H9 (cell line): ENCODE measurements around the gene SLCO2A1. TPM values are rescaled to one million over a fixed set of nuclear protein-coding genes. Genes with fewer than 3 reads are reported as not detected.

ENCODE experiments used
- DNase-seq: peaks from one replicate; pipeline ENCODE4 v3.0.0-alpha.2; 2017
- H2AFZ ChIP-seq: one replicate; pipeline ENCODE4 v1.6.1; 2013; ENCODE audit warnings: mild to moderate bottlenecking, low read length, control low read depth, moderate library complexity
- H2AK5ac ChIP-seq: 2 replicates; pipeline ENCODE4 v1.6.1; 2013; ENCODE audit warnings: low read length, control low read depth, mixed read lengths; ENCODE audit not compliant: insufficient read length
- H2BK120ac ChIP-seq: one replicate; pipeline ENCODE4 v1.6.1; 2013; ENCODE audit warnings: low read depth, mild to moderate bottlenecking, low read length, control low read depth, inconsistent platforms; ENCODE audit not compliant: poor library complexity, severe bottlenecking
- H2BK12ac ChIP-seq: 2 replicates; pipeline ENCODE4 v1.6.1; 2013; ENCODE audit warnings: low read length, control low read depth, mixed read lengths, low read depth; ENCODE audit not compliant: insufficient read length
- H2BK15ac ChIP-seq: 2 replicates; pipeline ENCODE4 v1.6.1; 2013; ENCODE audit warnings: low read depth, low read length, control low read depth
- H2BK20ac ChIP-seq: one replicate; pipeline ENCODE4 v1.6.1; 2013; ENCODE audit warnings: low read depth, mild to moderate bottlenecking, low read length, control low read depth, inconsistent platforms; ENCODE audit not compliant: poor library complexity, severe bottlenecking
- H2BK5ac ChIP-seq: 2 replicates; pipeline ENCODE4 v1.6.1; 2013; ENCODE audit warnings: low read length, control low read depth, mixed read lengths; ENCODE audit not compliant: insufficient read length
- H3K14ac ChIP-seq: 2 replicates; pipeline ENCODE4 v1.6.1; 2013; ENCODE audit warnings: low read length, control low read depth; ENCODE audit not compliant: insufficient read depth
- H3K18ac ChIP-seq: 2 replicates; pipeline ENCODE4 v1.6.1; 2013; ENCODE audit warnings: low read depth, mild to moderate bottlenecking, mixed read lengths, low read length, control low read depth; ENCODE audit not compliant: insufficient read length
- H3K23ac ChIP-seq: 2 replicates; pipeline ENCODE4 v1.6.1; 2013; ENCODE audit warnings: low read length, control low read depth, mixed read lengths, low read depth; ENCODE audit not compliant: insufficient read length
- H3K23me2 ChIP-seq: 2 replicates; pipeline ENCODE4 v1.6.1; 2013; ENCODE audit warnings: low read depth, mild to moderate bottlenecking, mixed read lengths, low read length, control low read depth; ENCODE audit not compliant: insufficient read length, poor library complexity, severe bottlenecking
- H3K27ac ChIP-seq: 2 replicates; pipeline ENCODE4 v1.5.1; 2013; ENCODE audit warnings: low read length, control low read depth, mixed read lengths, low read depth; ENCODE audit not compliant: insufficient read length
- H3K27me3 ChIP-seq: 2 replicates; pipeline ENCODE4 v1.6.1; 2013; ENCODE audit warnings: low read length, control low read depth, inconsistent platforms; ENCODE audit not compliant: insufficient read depth
- H3K4ac ChIP-seq: 2 replicates; pipeline ENCODE4 v1.6.1; 2013; ENCODE audit warnings: low read depth, mild to moderate bottlenecking, control low read depth, inconsistent platforms, low read length, moderate library complexity
- H3K4me1 ChIP-seq: 2 replicates; pipeline ENCODE4 v1.6.1; 2013; ENCODE audit warnings: low read length, control low read depth, inconsistent platforms; ENCODE audit not compliant: insufficient read depth
- H3K4me2 ChIP-seq: 2 replicates; pipeline ENCODE4 v1.6.1; 2013; ENCODE audit warnings: low read length, control low read depth, mixed read lengths; ENCODE audit not compliant: insufficient read length, insufficient read depth
- H3K56ac ChIP-seq: 2 replicates; pipeline ENCODE4 v1.6.1; 2013; ENCODE audit warnings: low read depth, mild to moderate bottlenecking, mixed read lengths, low read length, control low read depth; ENCODE audit not compliant: insufficient read length
- H3K79me1 ChIP-seq: 2 replicates; pipeline ENCODE4 v1.6.1; 2013; ENCODE audit warnings: low read depth, mild to moderate bottlenecking, moderate library complexity, low read length, control low read depth, inconsistent platforms; ENCODE audit not compliant: insufficient read depth, poor library complexity, severe bottlenecking
- H3K79me2 ChIP-seq: 2 replicates; pipeline ENCODE4 v1.6.1; 2013; ENCODE audit warnings: low read length, control low read depth, inconsistent platforms; ENCODE audit not compliant: insufficient read depth
- H3K9ac ChIP-seq: 2 replicates; pipeline ENCODE4 v1.6.1; 2013; ENCODE audit warnings: low read length, control low read depth, mixed read lengths; ENCODE audit not compliant: insufficient read length; ENCODE audit errors: extremely low read depth
- H3K9me3 ChIP-seq: one replicate; pipeline ENCODE4 v1.6.1; 2013; ENCODE audit warnings: low read depth, low read length, inconsistent platforms; ENCODE audit not compliant: control insufficient read depth
- H3T11ph ChIP-seq: one replicate; pipeline ENCODE4 v1.6.1; 2013; ENCODE audit warnings: mild to moderate bottlenecking, low read length, control low read depth, inconsistent platforms
- H4K20me1 ChIP-seq: one replicate; pipeline ENCODE4 v1.6.1; 2013; ENCODE audit not compliant: control insufficient read depth, insufficient read length, insufficient read depth
- H4K5ac ChIP-seq: 2 replicates; pipeline ENCODE4 v1.6.1; 2013; ENCODE audit warnings: low read depth, mild to moderate bottlenecking, mixed read lengths, low read length, control low read depth; ENCODE audit not compliant: insufficient read length
- H4K8ac ChIP-seq: replicated peaks from 2 replicates; pipeline ENCODE4 v1.6.1; 2013; ENCODE audit warnings: low read length, control low read depth, mixed read lengths, low read depth; ENCODE audit not compliant: insufficient read length
- H4K91ac ChIP-seq: 2 replicates; pipeline ENCODE4 v1.6.1; 2013; ENCODE audit warnings: low read depth, mild to moderate bottlenecking, moderate library complexity, mixed read lengths, low read length, control low read depth; ENCODE audit not compliant: insufficient read length
- H3K27ac Mint-ChIP-seq, 3 experiments: 2 replicates in 2 of 3; 3 replicates in 1 of 3; pipeline ENCODE4 v1.8.0; 2020 to 2021; ENCODE audit warnings: mixed read lengths in 3 of 3, mild to moderate bottlenecking in 1 of 3, moderate library complexity in 1 of 3
- H3K27me3 Mint-ChIP-seq: 2 replicates; pipeline ENCODE4 v1.8.0; 2021; ENCODE audit warnings: low read depth, mild to moderate bottlenecking, moderate library complexity, mixed read lengths
- H3K36me3 Mint-ChIP-seq, 3 experiments: 2 replicates in 2 of 3; 3 replicates in 1 of 3; pipeline ENCODE4 v1.8.0; 2020 to 2021; ENCODE audit warnings: low read depth in 3 of 3, mixed read lengths in 3 of 3; ENCODE audit not compliant: insufficient read depth in 1 of 3
- H3K4me1 Mint-ChIP-seq, 2 experiments: 2 replicates each; pipeline ENCODE4 v1.8.0; 2020; ENCODE audit warnings: mixed read lengths in 2 of 2
- H3K4me3 Mint-ChIP-seq, 2 experiments: 2 replicates in 1 of 2; 3 replicates in 1 of 2; pipeline ENCODE4 v1.8.0; 2020 to 2021; ENCODE audit warnings: mild to moderate bottlenecking in 2 of 2, mixed read lengths in 2 of 2, moderate library complexity in 1 of 2
- H3K9me3 Mint-ChIP-seq, 2 experiments: 2 replicates in 1 of 2; 3 replicates in 1 of 2; pipeline ENCODE4 v1.8.0; 2020; ENCODE audit warnings: mild to moderate bottlenecking in 2 of 2, mixed read lengths in 2 of 2, moderate library complexity in 1 of 2
- CTCF ChIP-seq: fragments of 200-600 bp; sonication (generic); conservative IDR thresholded peaks from 3 replicates; pipeline ENCODE4 v1.8.0; 2021; ENCODE audit warnings: antibody characterized with exemption, mild to moderate bottlenecking
- WGBS: extraction: QIAGEN DNeasy Blood & Tissue Kit; methylation state at CpG from one replicate; pipeline ENCODE4 v1.1.7; 2013; ENCODE audit warnings: missing lambda C conversion rate, low lambda C conversion rate, mixed read lengths; ENCODE audit not compliant: insufficient read length; ENCODE audit errors: extremely low coverage; 5-methylcytosine and 5-hydroxymethylcytosine counted together
- total RNA-seq: library from RNA; stranded (reverse); gene quantifications from 2 replicates; pipeline ENCODE4 v1.2.1, GENCODE V29; 2021

The SLCO2A1 gene
- total RNA-seq, 1 experiment from 2014 or later: 0.98 TPM

GRCh38 chr3:133937756-133938601 is 91.7 kb downstream of the SLCO2A1 start:
- peak overlapping the region; percentile 61; the same call in 1 of the 2 replicates for H3K14ac ChIP-seq
- H3K27me3 ChIP-seq: no peaks in the 10 kb centered on the region
- H4K20me1 ChIP-seq: no peaks in the 10 kb centered on the region
- no peak overlapping the region for H3K4me2 ChIP-seq
- no peak overlapping the region for H3T11ph ChIP-seq
- Mint-ChIP-seq H3K4me3 (no peak overlapping the region), H3K36me3 (no peaks in the 10 kb centered on the region; a peak in 1 of 7 replicates), H3K27me3 (no peaks in the 10 kb centered on the region), H3K9me3 (peaks cover 0 to 2% of the 10 kb centered on the region in 2 experiments; a peak in 1 of 5 replicates), H3K4me1 (peaks cover 13 to 26% of the 10 kb centered on the region in 2 experiments), H3K27ac (no peak overlapping the region)
- H2BK15ac ChIP-seq: no peak overlapping the region
- no peak overlapping the region for H3K27ac ChIP-seq
- H2AK5ac ChIP-seq: no peak overlapping the region
- H3K18ac ChIP-seq: no peak overlapping the region
- H4K8ac ChIP-seq: no peak overlapping the region
- DNase-seq: peak; percentile 20
- H3K23me2 ChIP-seq: no peaks in the 10 kb centered on the region
- no peak for TF ChIP-seq CTCF
- no CpG with 5 or more reads among the region's 10 CpGs for WGBS
- H3K79me2 ChIP-seq: no peaks in the 10 kb centered on the region
- H4K91ac ChIP-seq: no peak overlapping the region
- no peak overlapping the region for H3K4ac ChIP-seq
- H3K79me1 ChIP-seq: no peaks in the 10 kb centered on the region
- no peak overlapping the region for H2AFZ ChIP-seq
- H2BK120ac ChIP-seq: no peak overlapping the region
- H2BK12ac ChIP-seq: no peak overlapping the region
- H3K9me3 ChIP-seq: no peaks in the 10 kb centered on the region
- H3K56ac ChIP-seq: no peak overlapping the region
- H3K9ac ChIP-seq: no peak overlapping the region
- no peak overlapping the region for H2BK20ac ChIP-seq
- H3K23ac ChIP-seq: no peak overlapping the region
- H4K5ac ChIP-seq: no peak overlapping the region
- no peak overlapping the region for H2BK5ac ChIP-seq
- peaks cover 3% of the 10 kb centered on the region; the same call in 1 of the 2 replicates for H3K4me1 ChIP-seq
